ENCODE results near the gene HDAC4. TPM values are rescaled to one million over a fixed set of nuclear protein-coding genes. Genes with fewer than 3 reads are reported as not detected.

Gene HDAC4
- total and polyA plus RNA-seq, 4 donors = 2.9 to 37.2 (median 4.4) TPM

GRCh38 chr2:239190361-239190760 lies 210.5 kb downstream of the HDAC4 start:
- no peak for DNase-seq (ENCODE audit: low spot score)
- Histone ChIP-seq H3K9ac (ENCODE audit: low read depth in 1 of 2, low read length in 2 of 2) (no peak overlapping the region), H3K4me3 (ENCODE audit: low read depth in 1 of 3, low read length in 3 of 3) (no peak overlapping the region), H3K9me3 (ENCODE audit: control insufficient read depth in 4 of 4, low read length in 3 of 4) (peaks cover 0 to 5% (median 0%) of the 10 kb centered on the region in 4 donors), H3K36me3 (ENCODE audit: control insufficient read depth in 4 of 4, insufficient read depth in 3 of 4, low read depth in 1 of 4, low read length in 3 of 4) (peaks cover 2 to 27% (median 12%) of the 10 kb centered on the region in 4 donors), H3K27ac (ENCODE audit: low read depth in 1 of 2, low read length in 2 of 2) (no peak overlapping the region), H3K4me1 (ENCODE audit: control insufficient read depth in 4 of 4, insufficient read depth in 4 of 4, low read length in 3 of 4) (no peaks in the 10 kb centered on the region), H3K27me3 (ENCODE audit: control insufficient read depth in 4 of 4, insufficient read depth in 4 of 4, low read length in 3 of 4) (no peaks in the 10 kb centered on the region)
- TF ChIP-seq RXRA (IDR thresholded peaks at IDR 0.05) (no peak), REST (IDR thresholded peaks at IDR 0.05) (no peak)
- WGBS = 98% methylated on average over 22 of the region's 22 CpGs

GRCh38 chr2:239189711-239190131 lies 211.1 kb downstream of the HDAC4 start:
- H3K4me3 ChIP-seq (ENCODE audit: low read depth in 1 of 3, low read length in 3 of 3) = no peak overlapping the region
- peaks cover 2 to 29% (median 12%) of the 10 kb centered on the region in 4 donors for H3K36me3 ChIP-seq (ENCODE audit: control insufficient read depth in 4 of 4, insufficient read depth in 3 of 4, low read depth in 1 of 4, low read length in 3 of 4)
- H3K27ac ChIP-seq (ENCODE audit: low read depth in 1 of 2, low read length in 2 of 2) = no peak overlapping the region
- H3K9ac ChIP-seq (ENCODE audit: low read depth in 1 of 2, low read length in 2 of 2) = no peak overlapping the region
- DNase-seq (ENCODE audit: low spot score) = no peak
- H3K9me3 ChIP-seq (ENCODE audit: control insufficient read depth in 4 of 4, low read length in 3 of 4) = peaks cover 0 to 5% (median 0%) of the 10 kb centered on the region in 4 donors
- no peaks in the 10 kb centered on the region for H3K27me3 ChIP-seq (ENCODE audit: control insufficient read depth in 4 of 4, insufficient read depth in 4 of 4, low read length in 3 of 4)
- no peaks in the 10 kb centered on the region for H3K4me1 ChIP-seq (ENCODE audit: control insufficient read depth in 4 of 4, insufficient read depth in 4 of 4, low read length in 3 of 4)
- 97% methylated on average over 23 of the region's 23 CpGs for WGBS
- TF ChIP-seq GABPA (IDR thresholded peaks at IDR 0.05 in 1 of 2, conservative IDR thresholded peaks at IDR 0.05 in 1 of 2) (no peak), REST (IDR thresholded peaks at IDR 0.05) (no peak), YY1 (IDR thresholded peaks at IDR 0.05) (no peak), EGR1 (IDR thresholded peaks at IDR 0.05; ENCODE audit: low read depth in 2 of 2) (no peak), FOXA1 (IDR thresholded peaks at IDR 0.05) (no peak), RAD21 (IDR thresholded peaks at IDR 0.05) (no peak), MAX (IDR thresholded peaks at IDR 0.05) (no peak), FOXA2 (IDR thresholded peaks at IDR 0.05) (no peak), TAF1 (conservative IDR thresholded peaks at IDR 0.05) (no peak), CTCF (IDR thresholded peaks at IDR 0.05; ENCODE audit: low read depth, low read length, missing input control) (no peak), SP1 (IDR thresholded peaks at IDR 0.05) (no peak), HNF4A (conservative IDR thresholded peaks at IDR 0.05) (no peak), ATF3 (IDR thresholded peaks at IDR 0.05) (no peak), JUND (IDR thresholded peaks at IDR 0.05) (no peak), NR2F2 (IDR thresholded peaks at IDR 0.05) (no peak)
